WTC11 (cell line): ENCODE measurements around the gene SLC39A13. TPM values are rescaled to one million over a fixed set of nuclear protein-coding genes. Genes with fewer than 3 reads are reported as not detected.

Source experiments
- ATAC-seq: fragments of 200-7000 bp; cut with Tn5 transposase; 2 replicates; pipeline ENCODE4 v1.10.0; 2021; ENCODE audit warnings: mild to moderate bottlenecking, moderate library complexity
- CTCF ChIA-PET: fragments of 300-600 bp; sonication (Branson Sonifier 250); formaldehyde crosslinking; loops from one replicate; lab custom pipeline; 2021; ENCODE audit warnings: antibody characterized with exemption; lab: Charles Lee
- POLR2A ChIA-PET: fragments of 350-600 bp; sonication (Branson Sonifier 250); formaldehyde crosslinking; loops from one replicate; lab custom pipeline; 2021; ENCODE audit warnings: antibody characterized with exemption; lab: Charles Lee
- DNase-seq: peaks from one replicate; pipeline ENCODE4 v3.0.0; 2021; ENCODE audit warnings: low spot score
- H3K27ac Mint-ChIP-seq: 2 replicates; pipeline ENCODE4 v1.8.0; 2021; ENCODE audit warnings: mixed read lengths
- H3K27me3 Mint-ChIP-seq: 2 replicates; pipeline ENCODE4 v1.8.0; 2021; ENCODE audit warnings: low read depth, mild to moderate bottlenecking, moderate library complexity, mixed read lengths
- H3K36me3 Mint-ChIP-seq: 2 replicates; pipeline ENCODE4 v1.8.0; 2021; ENCODE audit warnings: mixed read lengths
- H3K4me1 Mint-ChIP-seq: 2 replicates; pipeline ENCODE4 v1.8.0; 2022; ENCODE audit warnings: mixed read lengths
- H3K4me3 Mint-ChIP-seq: 2 replicates; pipeline ENCODE4 v1.8.0; 2021; ENCODE audit warnings: mild to moderate bottlenecking, moderate library complexity, mixed read lengths
- H3K9me3 Mint-ChIP-seq: 2 replicates; pipeline ENCODE4 v1.8.0; 2021; ENCODE audit warnings: mixed read lengths
- CREB1 ChIP-seq: sonication (generic); formaldehyde crosslinking; IDR thresholded peaks from 2 replicates; pipeline ENCODE4 v1.8.0; 2023; ENCODE audit warnings: mild to moderate bottlenecking, missing genetic modification reagents
- ETV6 ChIP-seq: sonication (generic); formaldehyde crosslinking; IDR thresholded peaks from 2 replicates; pipeline ENCODE4 v1.8.1; 2022; ENCODE audit warnings: mild to moderate bottlenecking, missing genetic modification reagents
- FOXP1 ChIP-seq: sonication (generic); formaldehyde crosslinking; IDR thresholded peaks from 2 replicates; pipeline ENCODE4 v1.8.0; 2022; ENCODE audit warnings: missing genetic modification reagents, mild to moderate bottlenecking, moderate library complexity, borderline replicate concordance
- FOXP4 ChIP-seq: sonication (generic); formaldehyde crosslinking; IDR thresholded peaks from 2 replicates; pipeline ENCODE4 v1.8.0; 2022; ENCODE audit warnings: mild to moderate bottlenecking, missing genetic modification reagents
- GABPB1 ChIP-seq: sonication (generic); formaldehyde crosslinking; IDR thresholded peaks from 2 replicates; pipeline ENCODE4 v1.8.1; 2023; ENCODE audit warnings: mild to moderate bottlenecking, missing genetic modification reagents
- GRHL2 ChIP-seq: fragments of 250-450 bp; sonication (Bioruptor Pico); IDR thresholded peaks from 2 replicates; pipeline ENCODE4 v1.8.0; 2022; ENCODE audit warnings: mild to moderate bottlenecking, moderate library complexity; ENCODE audit not compliant: insufficient replicate concordance, severe bottlenecking
- GTF2I ChIP-seq: fragments of 250-450 bp; sonication (Bioruptor Pico); conservative IDR thresholded peaks from 2 replicates; pipeline ENCODE4 v1.4.0; 2021; ENCODE audit warnings: mild to moderate bottlenecking
- KAT7 ChIP-seq: sonication (generic); formaldehyde crosslinking; IDR thresholded peaks from 2 replicates; pipeline ENCODE4 v1.8.1; 2023; ENCODE audit warnings: missing genetic modification reagents, mild to moderate bottlenecking, borderline replicate concordance
- MXD4 ChIP-seq: fragments of 250-450 bp; sonication (Bioruptor Pico); IDR thresholded peaks from 2 replicates; pipeline ENCODE4 v1.8.0; 2021; ENCODE audit warnings: mild to moderate bottlenecking, moderate library complexity, borderline replicate concordance
- NFATC4 ChIP-seq: fragments of 250-450 bp; sonication (Bioruptor Pico); IDR thresholded peaks from 2 replicates; pipeline ENCODE4 v1.9.0; 2021; ENCODE audit warnings: mild to moderate bottlenecking
- NFE2L1 ChIP-seq: sonication (generic); formaldehyde crosslinking; IDR thresholded peaks from 2 replicates; pipeline ENCODE4 v1.8.1; 2023; ENCODE audit warnings: missing genetic modification reagents
- OVOL2 ChIP-seq: fragments of 250-450 bp; sonication (Bioruptor Pico); IDR thresholded peaks from 2 replicates; pipeline ENCODE4 v1.9.0; 2021; ENCODE audit warnings: mild to moderate bottlenecking, borderline replicate concordance
- PRRX2 ChIP-seq: fragments of 250-450 bp; sonication (Bioruptor Pico); IDR thresholded peaks from 2 replicates; pipeline ENCODE4 v1.8.0; 2021; ENCODE audit warnings: mild to moderate bottlenecking
- SP1 ChIP-seq: sonication (generic); formaldehyde crosslinking; conservative IDR thresholded peaks from 2 replicates; pipeline ENCODE4 v1.8.1; 2022; ENCODE audit warnings: missing genetic modification reagents
- ZNF121 ChIP-seq: sonication (generic); formaldehyde crosslinking; IDR thresholded peaks from 2 replicates; pipeline ENCODE4 v1.8.0; 2023; ENCODE audit warnings: missing genetic modification reagents
- ZNF263 ChIP-seq: sonication (generic); formaldehyde crosslinking; IDR thresholded peaks from 2 replicates; pipeline ENCODE4 v1.8.1; 2022; ENCODE audit warnings: low read depth, mild to moderate bottlenecking, moderate library complexity, missing genetic modification reagents
- ZNF425 ChIP-seq: fragments of 250-450 bp; sonication (Bioruptor Pico); conservative IDR thresholded peaks from 2 replicates; pipeline ENCODE4 v1.9.0; 2021; ENCODE audit warnings: mild to moderate bottlenecking
- ZNF671 ChIP-seq: fragments of 250-450 bp; sonication (Bioruptor Pico); IDR thresholded peaks from 2 replicates; pipeline ENCODE4 v1.8.0; 2021; ENCODE audit warnings: mild to moderate bottlenecking
- total RNA-seq: library from RNA; stranded (reverse); gene quantifications from 3 replicates; pipeline ENCODE4 v1.2.3, GENCODE V29; 2021
- TF ChIP-seq, protein P1 (sequence below): sonication (generic); formaldehyde crosslinking; IDR thresholded peaks from 2 replicates; pipeline ENCODE4 v1.8.1; 2023; ENCODE audit warnings: mild to moderate bottlenecking, missing genetic modification reagents, borderline replicate concordance
- TF ChIP-seq, protein P2 (sequence below): fragments of 250-450 bp; sonication (Bioruptor Pico); IDR thresholded peaks from 2 replicates; pipeline ENCODE4 v1.9.0; 2021; ENCODE audit warnings: mild to moderate bottlenecking
- TF ChIP-seq, protein P3 (sequence below): sonication (generic); formaldehyde crosslinking; IDR thresholded peaks from 2 replicates; pipeline ENCODE4 v1.8.0; 2022; ENCODE audit warnings: mild to moderate bottlenecking, missing genetic modification reagents

SLC39A13 gene
- total RNA-seq, 1 experiment from 2014 or later, result 38.2 TPM

DNA sequence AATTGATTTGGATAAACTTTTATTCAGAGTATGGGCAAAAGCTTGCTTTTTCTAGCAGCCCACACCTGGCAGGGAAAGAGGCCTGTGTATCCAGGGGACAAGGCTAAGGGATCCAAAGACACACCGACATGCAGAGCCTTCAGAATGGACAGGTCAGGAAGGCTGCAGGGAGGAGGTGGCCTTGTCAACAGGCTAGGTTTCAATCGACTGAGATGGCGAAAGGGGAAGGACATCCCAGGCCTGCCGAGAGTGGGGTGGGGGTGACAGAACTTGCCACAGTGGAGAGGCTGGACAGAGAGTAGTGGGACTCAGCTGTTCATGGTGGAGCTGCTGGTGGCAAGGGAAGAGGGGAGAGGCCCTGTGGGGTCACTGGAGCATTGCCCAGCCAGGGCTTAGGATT lies 5.3 kb upstream of the SLC39A13 start:
- Mint-ChIP-seq H3K27ac (peak overlapping the region; percentile 66; the same call in 1 of the 2 replicates), H3K27me3 (no peaks in the 10 kb centered on the region), H3K4me3 (no peak overlapping the region), H3K4me1 (peaks cover 39% of the 10 kb centered on the region), H3K36me3 (no peaks in the 10 kb centered on the region)
- CTCF ChIA-PET, result interaction anchor here (0.6 to 2.1 kb wide), 3 partner anchors 9 to 51 kb away, joined by 3 to 10 read pairs (median 3); no protein-coding TSS in a partner anchor
- DNase-seq (no peak), ATAC-seq (no peak)
- POLR2A ChIA-PET, result no interaction called here
- TF ChIP-seq ETV6 (CRISPR knock-in tag) (no peak), OVOL2 (CRISPR knock-in tag) (no peak), ZNF263 (CRISPR knock-in tag) (no peak), PRRX2 (CRISPR knock-in tag) (no peak), MXD4 (CRISPR knock-in tag) (no peak), GRHL2 (CRISPR knock-in tag) (no peak), GABPB1 (CRISPR knock-in tag) (no peak), SP1 (no peak), GTF2I (CRISPR knock-in tag) (no peak), ZNF671 (CRISPR knock-in tag) (no peak)
- TF ChIP-seq, protein P1, sequence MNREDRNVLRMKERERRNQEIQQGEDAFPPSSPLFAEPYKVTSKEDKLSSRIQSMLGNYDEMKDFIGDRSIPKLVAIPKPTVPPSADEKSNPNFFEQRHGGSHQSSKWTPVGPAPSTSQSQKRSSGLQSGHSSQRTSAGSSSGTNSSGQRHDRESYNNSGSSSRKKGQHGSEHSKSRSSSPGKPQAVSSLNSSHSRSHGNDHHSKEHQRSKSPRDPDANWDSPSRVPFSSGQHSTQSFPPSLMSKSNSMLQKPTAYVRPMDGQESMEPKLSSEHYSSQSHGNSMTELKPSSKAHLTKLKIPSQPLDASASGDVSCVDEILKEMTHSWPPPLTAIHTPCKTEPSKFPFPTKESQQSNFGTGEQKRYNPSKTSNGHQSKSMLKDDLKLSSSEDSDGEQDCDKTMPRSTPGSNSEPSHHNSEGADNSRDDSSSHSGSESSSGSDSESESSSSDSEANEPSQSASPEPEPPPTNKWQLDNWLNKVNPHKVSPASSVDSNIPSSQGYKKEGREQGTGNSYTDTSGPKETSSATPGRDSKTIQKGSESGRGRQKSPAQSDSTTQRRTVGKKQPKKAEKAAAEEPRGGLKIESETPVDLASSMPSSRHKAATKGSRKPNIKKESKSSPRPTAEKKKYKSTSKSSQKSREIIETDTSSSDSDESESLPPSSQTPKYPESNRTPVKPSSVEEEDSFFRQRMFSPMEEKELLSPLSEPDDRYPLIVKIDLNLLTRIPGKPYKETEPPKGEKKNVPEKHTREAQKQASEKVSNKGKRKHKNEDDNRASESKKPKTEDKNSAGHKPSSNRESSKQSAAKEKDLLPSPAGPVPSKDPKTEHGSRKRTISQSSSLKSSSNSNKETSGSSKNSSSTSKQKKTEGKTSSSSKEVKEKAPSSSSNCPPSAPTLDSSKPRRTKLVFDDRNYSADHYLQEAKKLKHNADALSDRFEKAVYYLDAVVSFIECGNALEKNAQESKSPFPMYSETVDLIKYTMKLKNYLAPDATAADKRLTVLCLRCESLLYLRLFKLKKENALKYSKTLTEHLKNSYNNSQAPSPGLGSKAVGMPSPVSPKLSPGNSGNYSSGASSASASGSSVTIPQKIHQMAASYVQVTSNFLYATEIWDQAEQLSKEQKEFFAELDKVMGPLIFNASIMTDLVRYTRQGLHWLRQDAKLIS (CRISPR knock-in tag), result no peak
- TF ChIP-seq, all 79 proteins: peak for 0
- no peaks in the 10 kb centered on the region for H3K9me3 Mint-ChIP-seq

- no peaks in the 10 kb centered on the region for H3K9me3 Mint-ChIP-seq
- ChIA-PET CTCF (interaction anchor here (0.6 to 2.1 kb wide), 3 partner anchors 8 to 51 kb away, joined by 3 to 10 read pairs (median 3); no protein-coding TSS in a partner anchor), POLR2A (no interaction called here)
- TF ChIP-seq CREB1 (no peak), ZNF425 (CRISPR knock-in tag) (no peak), NFATC4 (CRISPR knock-in tag) (no peak), KAT7 (no peak), NFE2L1 (CRISPR knock-in tag) (no peak), ZNF671 (CRISPR knock-in tag) (no peak), FOXP4 (no peak), ZNF121 (no peak), FOXP1 (CRISPR knock-in tag) (no peak)
- TF ChIP-seq, protein P2, sequence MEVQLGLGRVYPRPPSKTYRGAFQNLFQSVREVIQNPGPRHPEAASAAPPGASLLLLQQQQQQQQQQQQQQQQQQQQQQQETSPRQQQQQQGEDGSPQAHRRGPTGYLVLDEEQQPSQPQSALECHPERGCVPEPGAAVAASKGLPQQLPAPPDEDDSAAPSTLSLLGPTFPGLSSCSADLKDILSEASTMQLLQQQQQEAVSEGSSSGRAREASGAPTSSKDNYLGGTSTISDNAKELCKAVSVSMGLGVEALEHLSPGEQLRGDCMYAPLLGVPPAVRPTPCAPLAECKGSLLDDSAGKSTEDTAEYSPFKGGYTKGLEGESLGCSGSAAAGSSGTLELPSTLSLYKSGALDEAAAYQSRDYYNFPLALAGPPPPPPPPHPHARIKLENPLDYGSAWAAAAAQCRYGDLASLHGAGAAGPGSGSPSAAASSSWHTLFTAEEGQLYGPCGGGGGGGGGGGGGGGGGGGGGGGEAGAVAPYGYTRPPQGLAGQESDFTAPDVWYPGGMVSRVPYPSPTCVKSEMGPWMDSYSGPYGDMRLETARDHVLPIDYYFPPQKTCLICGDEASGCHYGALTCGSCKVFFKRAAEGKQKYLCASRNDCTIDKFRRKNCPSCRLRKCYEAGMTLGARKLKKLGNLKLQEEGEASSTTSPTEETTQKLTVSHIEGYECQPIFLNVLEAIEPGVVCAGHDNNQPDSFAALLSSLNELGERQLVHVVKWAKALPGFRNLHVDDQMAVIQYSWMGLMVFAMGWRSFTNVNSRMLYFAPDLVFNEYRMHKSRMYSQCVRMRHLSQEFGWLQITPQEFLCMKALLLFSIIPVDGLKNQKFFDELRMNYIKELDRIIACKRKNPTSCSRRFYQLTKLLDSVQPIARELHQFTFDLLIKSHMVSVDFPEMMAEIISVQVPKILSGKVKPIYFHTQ, result no peak
- TF ChIP-seq, protein P3, sequence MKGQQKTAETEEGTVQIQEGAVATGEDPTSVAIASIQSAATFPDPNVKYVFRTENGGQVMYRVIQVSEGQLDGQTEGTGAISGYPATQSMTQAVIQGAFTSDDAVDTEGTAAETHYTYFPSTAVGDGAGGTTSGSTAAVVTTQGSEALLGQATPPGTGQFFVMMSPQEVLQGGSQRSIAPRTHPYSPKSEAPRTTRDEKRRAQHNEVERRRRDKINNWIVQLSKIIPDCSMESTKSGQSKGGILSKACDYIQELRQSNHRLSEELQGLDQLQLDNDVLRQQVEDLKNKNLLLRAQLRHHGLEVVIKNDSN (CRISPR knock-in tag), result no peak
- DNase-seq, result no peak
- H3K36me3 Mint-ChIP-seq, result no peaks in the 10 kb centered on the region
- ATAC-seq, result no peak
- peaks cover 34% of the 10 kb centered on the region for H3K4me1 Mint-ChIP-seq
- no peak overlapping the region for H3K27ac Mint-ChIP-seq
- no peak overlapping the region for H3K4me3 Mint-ChIP-seq
- no peaks in the 10 kb centered on the region for H3K27me3 Mint-ChIP-seq
Measured at GRCh38 chr11:47403571-47403970, 4.8 kb upstream of the SLC39A13 start.
